ENCODE data around the gene ACBD6. TPM values are rescaled to one million over a fixed set of nuclear protein-coding genes. Genes with fewer than 3 reads are reported as not detected.

The ACBD6 gene
- total and polyA plus RNA-seq, 10 of the 15 experiments (the other 5 are each of a cell fraction or from before 2014, with no cell fraction given): 15.0 to 67.3 (median 55.0) TPM

DNA sequence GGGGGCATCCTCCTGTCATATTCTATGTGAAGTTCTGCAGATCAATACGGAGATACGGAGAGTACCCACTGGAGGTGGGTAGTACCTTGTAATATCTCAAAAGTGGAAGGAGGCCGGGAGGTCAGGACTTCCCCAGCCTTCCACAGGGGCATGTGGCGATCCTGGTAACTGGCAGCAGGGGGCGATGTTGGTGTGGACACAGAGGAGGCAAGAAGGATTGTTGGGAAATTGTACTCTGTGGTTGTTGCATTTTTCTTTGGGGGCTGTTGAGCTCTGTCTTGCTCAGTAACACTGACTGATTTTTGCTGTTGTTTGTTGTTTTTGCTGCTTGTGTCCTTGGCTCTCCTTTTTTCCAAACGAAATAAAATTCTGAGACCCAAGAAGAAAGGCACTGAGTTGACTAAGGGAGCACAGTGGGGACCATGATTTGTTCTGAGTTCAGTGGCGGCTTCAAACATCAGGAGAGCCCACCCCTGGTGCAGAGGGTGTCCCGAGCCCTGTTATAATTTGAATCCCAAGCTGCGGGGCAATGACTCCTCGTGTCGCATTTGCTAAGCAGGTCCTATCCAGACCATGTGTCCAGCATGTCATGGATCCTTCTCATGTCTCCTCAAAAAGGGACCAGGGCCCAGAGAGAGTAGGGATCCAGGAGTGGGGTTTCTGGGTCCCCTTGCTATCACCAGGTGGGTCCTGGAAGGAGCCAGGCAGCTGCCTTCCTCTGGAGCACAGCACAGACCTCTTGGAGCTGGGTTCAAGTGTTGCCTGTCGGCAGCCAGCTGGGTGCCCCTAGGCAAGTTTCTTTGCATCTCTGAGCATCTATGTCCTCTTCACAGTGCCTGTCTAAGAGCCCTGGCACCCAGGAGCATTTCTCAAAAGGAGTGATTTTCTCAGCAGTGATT, 249.5 kb downstream of the ACBD6 start (continued):
- TF ChIP-seq, protein P1, sequence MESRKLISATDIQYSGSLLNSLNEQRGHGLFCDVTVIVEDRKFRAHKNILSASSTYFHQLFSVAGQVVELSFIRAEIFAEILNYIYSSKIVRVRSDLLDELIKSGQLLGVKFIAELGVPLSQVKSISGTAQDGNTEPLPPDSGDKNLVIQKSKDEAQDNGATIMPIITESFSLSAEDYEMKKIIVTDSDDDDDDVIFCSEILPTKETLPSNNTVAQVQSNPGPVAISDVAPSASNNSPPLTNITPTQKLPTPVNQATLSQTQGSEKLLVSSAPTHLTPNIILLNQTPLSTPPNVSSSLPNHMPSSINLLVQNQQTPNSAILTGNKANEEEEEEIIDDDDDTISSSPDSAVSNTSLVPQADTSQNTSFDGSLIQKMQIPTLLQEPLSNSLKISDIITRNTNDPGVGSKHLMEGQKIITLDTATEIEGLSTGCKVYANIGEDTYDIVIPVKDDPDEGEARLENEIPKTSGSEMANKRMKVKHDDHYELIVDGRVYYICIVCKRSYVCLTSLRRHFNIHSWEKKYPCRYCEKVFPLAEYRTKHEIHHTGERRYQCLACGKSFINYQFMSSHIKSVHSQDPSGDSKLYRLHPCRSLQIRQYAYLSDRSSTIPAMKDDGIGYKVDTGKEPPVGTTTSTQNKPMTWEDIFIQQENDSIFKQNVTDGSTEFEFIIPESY (IDR thresholded peaks at IDR 0.05): no peak

DNA sequence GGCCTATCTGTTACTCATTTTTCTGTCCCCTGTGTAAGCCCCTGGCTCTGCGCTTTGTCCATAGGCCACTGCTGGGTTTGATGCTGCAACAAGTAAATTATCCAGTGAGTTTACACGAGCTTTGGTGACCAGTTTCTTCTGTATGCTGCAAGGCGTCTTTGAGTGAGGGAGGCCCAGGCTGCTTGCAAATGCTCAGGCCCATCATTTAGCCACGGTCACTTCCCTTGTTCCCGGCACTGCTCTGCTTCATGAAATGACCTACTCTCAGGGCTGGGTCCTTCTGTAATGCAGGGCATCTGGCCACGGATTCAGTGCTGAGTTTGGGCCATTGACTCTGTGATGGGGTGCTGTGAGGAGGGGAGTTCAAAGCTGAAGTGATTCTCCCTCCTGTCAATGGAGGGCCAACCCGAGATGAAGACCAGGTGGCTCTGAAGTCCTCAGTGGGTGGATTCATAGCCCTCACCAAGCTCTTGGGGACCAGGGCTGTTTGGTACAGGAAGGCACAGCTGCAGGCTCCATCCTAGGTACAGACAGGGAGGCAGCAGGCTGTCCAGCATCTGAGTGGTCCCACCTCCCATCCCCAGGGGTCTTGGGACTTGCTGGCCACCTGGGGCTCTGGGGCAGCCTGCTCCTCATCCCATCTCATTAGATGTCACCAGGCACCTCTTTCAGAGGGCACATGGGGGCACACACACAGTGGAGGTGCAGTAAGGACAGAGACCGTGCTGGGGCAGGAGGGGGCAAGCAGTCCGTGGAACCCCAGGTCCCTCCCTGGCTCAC, 250.7 kb downstream of the ACBD6 start:
- no peak overlapping the region for H3K27ac ChIP-seq (ENCODE audit: control insufficient read depth, insufficient read depth)
- FAIRE-seq (no peak), ATAC-seq (no peak), DNase-seq (ENCODE audit: low read depth, low spot score) (no peak)
- no peak overlapping the region for H3K4me3 ChIP-seq
- BruUV-seq (replicated peaks): no TSS peak
- H3K9ac ChIP-seq (ENCODE audit: control insufficient read depth, insufficient read depth, low read length): no peak overlapping the region
- 48% methylated on average over 9 of the region's 9 CpGs for WGBS (ENCODE audit: insufficient coverage, insufficient replicate concordance, low lambda C conversion rate, missing lambda C conversion rate)
- H4K20me1 ChIP-seq (ENCODE audit: control insufficient read depth, insufficient read depth): no peaks in the 10 kb centered on the region
- H3K27me3 ChIP-seq (replicated peaks in 1 of 2; ENCODE audit: control insufficient read depth in 2 of 2, insufficient read depth in 2 of 2, low read length in 1 of 2): no peaks in the 10 kb centered on the region
- POLR2A ChIA-PET: no interaction called here
- intact Hi-C loops (cut with micrococcal nuclease; ENCODE audit: unreplicated experiment): loop anchor here (1.0 kb wide), 2 partner anchors 165 to 231 kb away; no protein-coding TSS in a partner anchor
- H2AFZ ChIP-seq (ENCODE audit: control insufficient read depth, low read depth, low read length): no peak overlapping the region
- CTCF ChIA-PET: interaction anchor here (0.9 to 4.2 kb wide), 10 partner anchors 10 to 264 kb away, joined by 3 to 105 read pairs (median 10); no protein-coding TSS in a partner anchor
- no peak overlapping the region for H3K4me2 ChIP-seq (ENCODE audit: control insufficient read depth, insufficient read depth)
- no peaks in the 10 kb centered on the region; the same call in 1 of the 2 replicates for H3K4me1 ChIP-seq (ENCODE audit: control insufficient read depth, insufficient read depth, low read length)
- H3K36me3 ChIP-seq (ENCODE audit: control insufficient read depth in 2 of 2, insufficient read depth in 2 of 2, low read length in 1 of 2): no peaks in the 10 kb centered on the region
- no peaks in the 10 kb centered on the region for H3K9me3 ChIP-seq (replicated peaks; ENCODE audit: control insufficient read depth, insufficient read depth, low read length)
- RAD21 ChIA-PET (ENCODE audit: unreplicated experiment): interaction anchor here (0.5 to 3.3 kb wide), 5 partner anchors 23 to 238 kb away, joined by 3 to 25 read pairs (median 15); no protein-coding TSS in a partner anchor
- in situ Hi-C loops (cut with MboI): loop anchor here (5.0 kb wide), 1 partner anchor 231 kb away; no protein-coding TSS in a partner anchor
- no peak for TF ChIP-seq IRF4 (IDR thresholded peaks at IDR 0.05; ENCODE audit: low read depth, low read length)
- TF ChIP-seq SREBF1 (IDR thresholded peaks at IDR 0.05; ENCODE audit: low read length): no peak
- TF ChIP-seq ASH2L (IDR thresholded peaks at IDR 0.05; ENCODE audit: borderline replicate concordance, low read depth): no peak
- TF ChIP-seq, protein P2, sequence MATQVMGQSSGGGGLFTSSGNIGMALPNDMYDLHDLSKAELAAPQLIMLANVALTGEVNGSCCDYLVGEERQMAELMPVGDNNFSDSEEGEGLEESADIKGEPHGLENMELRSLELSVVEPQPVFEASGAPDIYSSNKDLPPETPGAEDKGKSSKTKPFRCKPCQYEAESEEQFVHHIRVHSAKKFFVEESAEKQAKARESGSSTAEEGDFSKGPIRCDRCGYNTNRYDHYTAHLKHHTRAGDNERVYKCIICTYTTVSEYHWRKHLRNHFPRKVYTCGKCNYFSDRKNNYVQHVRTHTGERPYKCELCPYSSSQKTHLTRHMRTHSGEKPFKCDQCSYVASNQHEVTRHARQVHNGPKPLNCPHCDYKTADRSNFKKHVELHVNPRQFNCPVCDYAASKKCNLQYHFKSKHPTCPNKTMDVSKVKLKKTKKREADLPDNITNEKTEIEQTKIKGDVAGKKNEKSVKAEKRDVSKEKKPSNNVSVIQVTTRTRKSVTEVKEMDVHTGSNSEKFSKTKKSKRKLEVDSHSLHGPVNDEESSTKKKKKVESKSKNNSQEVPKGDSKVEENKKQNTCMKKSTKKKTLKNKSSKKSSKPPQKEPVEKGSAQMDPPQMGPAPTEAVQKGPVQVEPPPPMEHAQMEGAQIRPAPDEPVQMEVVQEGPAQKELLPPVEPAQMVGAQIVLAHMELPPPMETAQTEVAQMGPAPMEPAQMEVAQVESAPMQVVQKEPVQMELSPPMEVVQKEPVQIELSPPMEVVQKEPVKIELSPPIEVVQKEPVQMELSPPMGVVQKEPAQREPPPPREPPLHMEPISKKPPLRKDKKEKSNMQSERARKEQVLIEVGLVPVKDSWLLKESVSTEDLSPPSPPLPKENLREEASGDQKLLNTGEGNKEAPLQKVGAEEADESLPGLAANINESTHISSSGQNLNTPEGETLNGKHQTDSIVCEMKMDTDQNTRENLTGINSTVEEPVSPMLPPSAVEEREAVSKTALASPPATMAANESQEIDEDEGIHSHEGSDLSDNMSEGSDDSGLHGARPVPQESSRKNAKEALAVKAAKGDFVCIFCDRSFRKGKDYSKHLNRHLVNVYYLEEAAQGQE (IDR thresholded peaks at IDR 0.05; ENCODE audit: low read depth, low read length): no peak
- no peak for TF ChIP-seq TCF3 (IDR thresholded peaks at IDR 0.05; ENCODE audit: borderline replicate concordance, insufficient read depth, low read depth, low read length)
- no peaks in the 10 kb centered on the region for H3K79me2 ChIP-seq (ENCODE audit: control insufficient read depth, insufficient read depth, low read length)
- SMC1A ChIA-PET (ENCODE audit: uncharacterized antibody, unreplicated experiment): interaction anchor here (0.6 to 3.6 kb wide), 10 partner anchors 17 to 231 kb away, joined by 3 to 37 read pairs (median 4); no protein-coding TSS in a partner anchor

Measured in GM12878 (cell line).